ENCODE data around the gene ETV7. TPM values are rescaled to one million over a fixed set of nuclear protein-coding genes. Genes with fewer than 3 reads are reported as not detected.

The ETV7 gene
- total and polyA plus RNA-seq, 12 donors, result 0.10 to 5.9 (median 0.17) TPM; not detected in 5

DNA sequence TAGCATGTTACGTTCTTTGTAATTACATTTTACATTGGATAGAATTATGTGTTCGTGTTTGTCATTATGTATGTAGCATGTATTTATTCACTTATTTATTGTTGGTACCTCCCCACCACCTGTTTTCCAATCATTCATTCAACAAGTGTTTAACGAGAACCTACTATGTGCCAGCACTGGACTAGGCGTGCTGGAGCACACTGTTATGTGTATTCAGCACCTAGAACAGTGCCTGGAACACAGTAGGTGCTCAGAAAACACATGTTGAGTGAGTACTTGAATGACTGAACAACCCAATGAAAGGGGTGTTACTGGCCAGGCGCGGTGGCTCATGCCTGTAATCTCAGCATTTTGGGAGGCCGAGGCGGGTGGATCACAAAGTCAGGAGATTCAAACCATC, 11.3 kb downstream of the ETV7 start:
- Histone ChIP-seq H3K27ac (no peak overlapping the region), H3K4me1 (no peaks in the 10 kb centered on the region), H3K27me3 (peaks cover 0 to 8% (median 0%) of the 10 kb centered on the region in 7 donors), H3K36me3 (peaks cover 0 to 19% (median 0%) of the 10 kb centered on the region in 9 donors), H3K4me3 (no peak overlapping the region), H3K9me3 (no peaks in the 10 kb centered on the region)
- DNase-seq (no peak), ATAC-seq (no peak)
- intact Hi-C loops (cut with DNase I), result no loop called here
- TF ChIP-seq CTCF (IDR thresholded peaks at IDR 0.05), result no peak
- WGBS, 2 donors, result 93 to 97% methylated on average over 8 of the region's 8 CpGs

DNA sequence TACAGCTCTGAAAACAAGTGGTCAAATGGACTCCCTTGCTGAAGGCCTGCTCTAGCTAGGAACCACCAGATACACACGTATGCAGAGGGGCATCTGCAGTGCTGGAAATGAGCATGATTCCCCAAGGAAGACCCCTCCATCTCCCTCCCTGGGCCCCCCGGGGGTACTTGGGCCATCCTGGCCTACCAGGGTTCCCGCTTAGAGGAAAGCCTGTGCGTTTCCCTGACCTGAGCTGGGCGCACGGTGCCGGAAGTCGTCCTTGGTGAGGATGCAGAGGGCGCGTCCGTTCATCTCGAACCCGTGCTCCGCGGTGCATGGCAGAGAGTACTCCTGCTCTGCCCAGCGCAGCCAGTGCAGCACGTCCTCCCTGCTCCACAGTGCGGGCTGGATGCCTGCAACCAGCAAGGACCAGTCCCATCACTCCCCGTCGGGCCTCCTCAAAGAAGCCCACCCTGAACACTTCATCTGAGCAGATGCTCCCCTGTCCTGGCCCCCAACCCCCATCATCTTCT, 11.8 kb downstream of the ETV7 start:
- no peak for TF ChIP-seq CTCF (IDR thresholded peaks at IDR 0.05)
- Histone ChIP-seq H3K4me3 (no peak overlapping the region), H3K27ac (no peak overlapping the region), H3K9me3 (no peaks in the 10 kb centered on the region), H3K4me1 (no peaks in the 10 kb centered on the region), H3K36me3 (peaks cover 0 to 24% (median 0%) of the 10 kb centered on the region in 9 donors), H3K27me3 (peaks cover 0 to 12% (median 0%) of the 10 kb centered on the region in 7 donors)
- ATAC-seq (no peak), DNase-seq (no peak)
- WGBS, 2 donors, result 95% methylated on average over 20 of the region's 20 CpGs
- intact Hi-C loops (cut with DNase I), result no loop called here

DNA sequence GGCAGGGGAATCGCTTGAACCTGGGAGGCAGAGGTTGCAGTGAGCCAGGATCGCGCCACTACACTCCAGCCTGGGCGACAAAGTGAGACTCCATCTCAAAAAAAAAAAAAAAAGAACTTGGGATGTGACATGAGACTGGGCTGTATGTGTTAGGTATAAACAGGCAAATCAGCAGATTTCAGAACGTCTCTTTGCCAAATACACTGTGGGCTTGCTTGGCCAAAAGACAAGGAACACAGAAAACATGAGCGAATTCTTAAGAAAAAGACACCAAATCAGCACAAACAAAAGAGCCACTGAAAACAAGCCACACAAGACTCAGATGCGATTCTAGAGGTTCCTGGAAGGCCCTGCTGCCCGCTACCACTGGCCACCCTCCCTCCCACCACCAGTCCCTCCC, 12.5 kb downstream of the ETV7 start:
- no peak for TF ChIP-seq CTCF (IDR thresholded peaks at IDR 0.05)
- intact Hi-C loops (cut with DNase I), result no loop called here
- WGBS, 2 donors, result 80 to 89% methylated on average over 8 of the region's 8 CpGs
- Histone ChIP-seq H3K9me3 (no peaks in the 10 kb centered on the region), H3K4me3 (no peak overlapping the region), H3K27me3 (peaks cover 0 to 12% (median 0%) of the 10 kb centered on the region in 7 donors), H3K36me3 (peaks cover 0 to 26% (median 0%) of the 10 kb centered on the region in 9 donors), H3K27ac (no peak overlapping the region), H3K4me1 (no peaks in the 10 kb centered on the region)
- ATAC-seq (no peak), DNase-seq (no peak)

GRCh38 chr6:36374194-36374593, 13.3 kb downstream of the ETV7 start:
- peaks cover 0 to 6% (median 0%) of the 10 kb centered on the region in 9 donors for H3K4me1 ChIP-seq
- no peak overlapping the region for H3K27ac ChIP-seq
- peaks cover 0 to 28% (median 0%) of the 10 kb centered on the region in 9 donors for H3K36me3 ChIP-seq
- no peak for TF ChIP-seq CTCF (IDR thresholded peaks at IDR 0.05)
- no peak overlapping the region for H3K4me3 ChIP-seq
- DNase-seq, result no peak
- H3K27me3 ChIP-seq, result peaks cover 0 to 12% (median 0%) of the 10 kb centered on the region in 7 donors
- intact Hi-C loops (cut with DNase I), result no loop called here
- H3K9me3 ChIP-seq, result no peaks in the 10 kb centered on the region
- WGBS, 2 donors, result 94 to 96% methylated on average over 4 of the region's 4 CpGs
- no peak for ATAC-seq
